ENCODE measurements around the gene TNIP1. TPM values are rescaled to one million over a fixed set of nuclear protein-coding genes. Genes with fewer than 3 reads are reported as not detected.

Gene TNIP1
- total and polyA plus RNA-seq, 5 donors from 2014 or later, result 46.9 to 259 (median 61.4) TPM

- DNase-seq, result no peak
- Mint-ChIP-seq H3K9me3 (no peaks in the 10 kb centered on the region), H3K27ac (peak overlapping the region in 1 of 3 donors; percentile 19)
These were observed 52.8 kb downstream of the TNIP1 start for GRCh38 chr5:151027961-151028479.

DNA sequence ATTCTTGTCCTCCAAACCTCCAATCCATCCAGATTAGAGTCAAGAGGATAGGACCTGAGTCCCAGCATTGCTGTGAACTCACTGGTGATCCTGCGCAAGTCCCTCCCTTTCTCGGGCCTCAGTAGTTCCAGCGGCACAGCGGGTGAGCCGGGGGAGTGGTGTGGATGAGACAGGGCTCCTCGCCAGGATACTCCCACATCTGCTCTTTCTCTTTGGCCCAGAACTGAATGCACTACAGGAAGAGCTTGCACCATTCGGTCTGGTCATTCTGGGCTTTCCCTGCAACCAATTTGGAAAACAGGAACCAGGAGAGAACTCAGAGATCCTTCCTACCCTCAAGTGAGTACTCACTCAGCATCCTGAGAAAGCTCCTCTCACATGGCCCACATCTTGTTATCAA, 54.2 kb downstream of the TNIP1 start:
- H3K27ac ChIP-seq (ENCODE audit: insufficient read depth, low read length, poor library complexity, severe bottlenecking), result no peak overlapping the region
- no peaks in the 10 kb centered on the region for H3K9me3 ChIP-seq (ENCODE audit: control insufficient read depth in 2 of 2, low read length in 2 of 2)
- peaks cover 22% of the 10 kb centered on the region for H3K36me3 Mint-ChIP-seq
- H3K36me3 ChIP-seq (ENCODE audit: control insufficient read depth, insufficient read depth, low read length), result peaks cover 52% of the 10 kb centered on the region
- no peaks in the 10 kb centered on the region for H3K9me3 Mint-ChIP-seq
- H3K4me3 Mint-ChIP-seq, result peak overlapping the region in 1 of 4 donors; percentile 5
- no peaks in the 10 kb centered on the region for H3K4me1 ChIP-seq (ENCODE audit: control insufficient read depth, insufficient read depth, low read length, poor library complexity, severe bottlenecking)
- H3K4me3 ChIP-seq (ENCODE audit: low read depth, low read length), result no peak overlapping the region
- no peak for DNase-seq
- H3K27ac Mint-ChIP-seq, result no peak overlapping the region
- no peak for ATAC-seq (ENCODE audit: low read depth in 2 of 2)
- H3K27me3 Mint-ChIP-seq, result peaks cover 11% of the 10 kb centered on the region
- peaks cover 0 to 19% (median 6%) of the 10 kb centered on the region in 4 donors for H3K4me1 Mint-ChIP-seq
- no peaks in the 10 kb centered on the region for H3K27me3 ChIP-seq (ENCODE audit: control insufficient read depth, insufficient read depth, low read length)

More at GRCh38 chr5:151027961-151028479, 52.8 kb downstream of the TNIP1 start:
- Mint-ChIP-seq H3K4me3 (no peak overlapping the region), H3K4me1 (peaks cover 0 to 14% (median 4%) of the 10 kb centered on the region in 4 donors), H3K27me3 (peaks cover 6% of the 10 kb centered on the region), H3K36me3 (peaks cover 33% of the 10 kb centered on the region)
- Histone ChIP-seq H3K27ac (ENCODE audit: insufficient read depth, low read length, poor library complexity, severe bottlenecking) (no peak overlapping the region), H3K27me3 (ENCODE audit: control insufficient read depth, insufficient read depth, low read length) (no peaks in the 10 kb centered on the region), H3K4me1 (ENCODE audit: control insufficient read depth, insufficient read depth, low read length, poor library complexity, severe bottlenecking) (no peaks in the 10 kb centered on the region), H3K9me3 (ENCODE audit: control insufficient read depth in 2 of 2, low read length in 2 of 2) (no peaks in the 10 kb centered on the region), H3K4me3 (ENCODE audit: low read depth, low read length) (no peak overlapping the region), H3K36me3 (ENCODE audit: control insufficient read depth, insufficient read depth, low read length) (peaks cover 64% of the 10 kb centered on the region)
- ATAC-seq (ENCODE audit: low read depth in 2 of 2), result no peak

GRCh38 chr5:151026088-151026487, 54.7 kb downstream of the TNIP1 start:
- peaks cover 19% of the 10 kb centered on the region for H3K36me3 Mint-ChIP-seq
- ATAC-seq (ENCODE audit: low read depth in 2 of 2), result no peak

GRCh38 chr5:151025250-151025606, 55.6 kb downstream of the TNIP1 start:
- DNase-seq, result no peak
- Mint-ChIP-seq H3K27me3 (peaks cover 17% of the 10 kb centered on the region), H3K36me3 (peaks cover 13% of the 10 kb centered on the region), H3K4me3 (no peak overlapping the region), H3K9me3 (no peaks in the 10 kb centered on the region), H3K27ac (no peak overlapping the region), H3K4me1 (peaks cover 5 to 21% (median 12%) of the 10 kb centered on the region in 4 donors)
- no peak for ATAC-seq (ENCODE audit: low read depth in 2 of 2)
- H3K4me1 ChIP-seq (ENCODE audit: control insufficient read depth, insufficient read depth, low read length, poor library complexity, severe bottlenecking), result peaks cover 11% of the 10 kb centered on the region
- no peak overlapping the region for H3K27ac ChIP-seq (ENCODE audit: insufficient read depth, low read length, poor library complexity, severe bottlenecking)
- H3K27me3 ChIP-seq (ENCODE audit: control insufficient read depth, insufficient read depth, low read length), result no peaks in the 10 kb centered on the region
- no peaks in the 10 kb centered on the region for H3K9me3 ChIP-seq (ENCODE audit: control insufficient read depth in 2 of 2, low read length in 2 of 2)
- peaks cover 38% of the 10 kb centered on the region for H3K36me3 ChIP-seq (ENCODE audit: control insufficient read depth, insufficient read depth, low read length)
- H3K4me3 ChIP-seq (ENCODE audit: low read depth, low read length), result no peak overlapping the region

More at GRCh38 chr5:151026088-151026487, 54.7 kb downstream of the TNIP1 start:
- Histone ChIP-seq H3K27me3 (ENCODE audit: control insufficient read depth, insufficient read depth, low read length) (no peaks in the 10 kb centered on the region), H3K9me3 (ENCODE audit: control insufficient read depth in 2 of 2, low read length in 2 of 2) (no peaks in the 10 kb centered on the region), H3K27ac (ENCODE audit: insufficient read depth, low read length, poor library complexity, severe bottlenecking) (no peak overlapping the region), H3K36me3 (ENCODE audit: control insufficient read depth, insufficient read depth, low read length) (peaks cover 46% of the 10 kb centered on the region), H3K4me1 (ENCODE audit: control insufficient read depth, insufficient read depth, low read length, poor library complexity, severe bottlenecking) (peaks cover 3% of the 10 kb centered on the region), H3K4me3 (ENCODE audit: low read depth, low read length) (no peak overlapping the region)
- no peak overlapping the region for H3K27ac Mint-ChIP-seq
- no peaks in the 10 kb centered on the region for H3K9me3 Mint-ChIP-seq
- H3K4me3 Mint-ChIP-seq, result no peak overlapping the region
- H3K27me3 Mint-ChIP-seq, result peaks cover 12% of the 10 kb centered on the region
- peaks cover under 1 to 17% (median 8%) of the 10 kb centered on the region in 4 donors for H3K4me1 Mint-ChIP-seq
- no peak for DNase-seq

DNA sequence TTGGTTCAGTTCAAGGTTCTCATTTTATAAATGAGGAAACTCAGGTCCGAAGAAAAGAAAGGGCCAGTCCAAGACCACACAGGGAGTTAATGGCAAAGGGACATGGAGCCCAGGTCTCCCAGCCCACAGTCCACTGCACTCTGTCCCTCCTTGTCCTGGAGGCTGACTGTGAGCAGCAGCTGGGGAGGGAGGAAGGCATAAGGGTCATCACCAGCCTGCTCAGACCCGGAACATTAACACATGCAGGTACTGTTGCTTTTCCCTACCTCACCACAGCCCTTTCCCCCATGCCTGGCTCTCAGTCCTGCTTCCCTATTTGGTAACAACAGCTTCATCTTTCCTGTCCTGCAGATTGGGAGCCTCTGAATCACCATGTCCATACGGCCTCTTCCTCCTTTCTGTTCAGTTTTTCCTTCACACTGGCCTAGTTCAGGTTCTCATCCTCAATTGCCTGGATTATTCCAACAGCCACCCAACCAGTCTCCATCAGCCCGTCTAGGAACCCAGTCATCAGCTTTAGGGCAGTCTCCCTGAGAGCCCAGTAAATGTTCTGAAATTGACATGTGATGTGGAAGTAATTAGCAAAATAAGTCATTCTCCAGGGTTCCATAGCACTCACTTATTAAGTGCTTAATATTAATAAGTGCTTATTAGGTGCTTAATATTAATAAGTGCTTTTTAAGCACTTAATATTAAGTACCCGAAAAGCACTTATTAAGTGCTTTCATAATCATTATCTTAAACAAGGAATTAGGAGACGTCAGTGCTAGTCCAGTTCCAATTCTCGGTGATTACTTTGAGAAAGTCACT, 56.2 kb downstream of the TNIP1 start:
- H3K4me1 Mint-ChIP-seq, result peaks cover 6 to 21% (median 15%) of the 10 kb centered on the region in 4 donors
- no peaks in the 10 kb centered on the region for H3K9me3 Mint-ChIP-seq
- Histone ChIP-seq H3K9me3 (ENCODE audit: control insufficient read depth in 2 of 2, low read length in 2 of 2) (no peaks in the 10 kb centered on the region), H3K4me1 (ENCODE audit: control insufficient read depth, insufficient read depth, low read length, poor library complexity, severe bottlenecking) (peaks cover 13% of the 10 kb centered on the region), H3K27ac (ENCODE audit: insufficient read depth, low read length, poor library complexity, severe bottlenecking) (no peak overlapping the region), H3K36me3 (ENCODE audit: control insufficient read depth, insufficient read depth, low read length) (peaks cover 32% of the 10 kb centered on the region), H3K27me3 (ENCODE audit: control insufficient read depth, insufficient read depth, low read length) (no peaks in the 10 kb centered on the region), H3K4me3 (ENCODE audit: low read depth, low read length) (no peak overlapping the region)
- no peak overlapping the region for H3K4me3 Mint-ChIP-seq
- DNase-seq (no peak), ATAC-seq (ENCODE audit: low read depth in 2 of 2) (no peak)
- H3K27me3 Mint-ChIP-seq, result peaks cover 17% of the 10 kb centered on the region
- H3K36me3 Mint-ChIP-seq, result peaks cover 13% of the 10 kb centered on the region
- no peak overlapping the region for H3K27ac Mint-ChIP-seq

GRCh38 chr5:151023651-151024050, 57.2 kb downstream of the TNIP1 start:
- Mint-ChIP-seq H3K27ac (no peak overlapping the region), H3K36me3 (peaks cover 10% of the 10 kb centered on the region), H3K9me3 (no peaks in the 10 kb centered on the region), H3K4me1 (peaks cover 6 to 24% (median 15%) of the 10 kb centered on the region in 4 donors), H3K27me3 (peaks cover 17% of the 10 kb centered on the region), H3K4me3 (peak overlapping the region in 1 of 4 donors; percentile 28)
- Histone ChIP-seq H3K4me3 (ENCODE audit: low read depth, low read length) (no peak overlapping the region), H3K27me3 (ENCODE audit: control insufficient read depth, insufficient read depth, low read length) (no peaks in the 10 kb centered on the region), H3K27ac (ENCODE audit: insufficient read depth, low read length, poor library complexity, severe bottlenecking) (no peak overlapping the region), H3K9me3 (ENCODE audit: control insufficient read depth in 2 of 2, low read length in 2 of 2) (no peaks in the 10 kb centered on the region), H3K4me1 (ENCODE audit: control insufficient read depth, insufficient read depth, low read length, poor library complexity, severe bottlenecking) (peaks cover 13% of the 10 kb centered on the region), H3K36me3 (ENCODE audit: control insufficient read depth, insufficient read depth, low read length) (peaks cover 22% of the 10 kb centered on the region)
- ATAC-seq (ENCODE audit: low read depth in 2 of 2) (no peak), DNase-seq (no peak)

- Histone ChIP-seq H3K4me1 (ENCODE audit: control insufficient read depth, insufficient read depth, low read length, poor library complexity, severe bottlenecking) (peaks cover 13% of the 10 kb centered on the region), H3K27me3 (ENCODE audit: control insufficient read depth, insufficient read depth, low read length) (no peaks in the 10 kb centered on the region), H3K9me3 (ENCODE audit: control insufficient read depth in 2 of 2, low read length in 2 of 2) (no peaks in the 10 kb centered on the region), H3K27ac (ENCODE audit: insufficient read depth, low read length, poor library complexity, severe bottlenecking) (no peak overlapping the region), H3K4me3 (ENCODE audit: low read depth, low read length) (no peak overlapping the region), H3K36me3 (ENCODE audit: control insufficient read depth, insufficient read depth, low read length) (peaks cover 17% of the 10 kb centered on the region)
- Mint-ChIP-seq H3K9me3 (no peaks in the 10 kb centered on the region), H3K4me1 (peaks cover 6 to 24% (median 15%) of the 10 kb centered on the region in 4 donors), H3K4me3 (no peak overlapping the region), H3K36me3 (peaks cover 5% of the 10 kb centered on the region), H3K27ac (no peak overlapping the region), H3K27me3 (peaks cover 17% of the 10 kb centered on the region)
- DNase-seq, result no peak
- no peak for ATAC-seq (ENCODE audit: low read depth in 2 of 2)
These were observed 57.7 kb downstream of the TNIP1 start for GRCh38 chr5:151023047-151023615.

All from CD4-positive, CD25-positive, alpha-beta regulatory T cell (primary cell).